ENCODE results near the gene PNRC2. TPM values are rescaled to one million over a fixed set of nuclear protein-coding genes. Genes with fewer than 3 reads are reported as not detected.
"Not testable (repeated sequence)": the region's sequence is repeated elsewhere in the genome, so short reads cannot be mapped to it uniquely, and the experiment has no call there.

Gene PNRC2
- polyA plus RNA-seq, 1 donor = 165 TPM

- Histone ChIP-seq H3K9me3 (ENCODE audit: control insufficient read depth, low read depth, low read length) (no peaks in the 10 kb centered on the region), H3K4me3 (ENCODE audit: low read length) (no peak overlapping the region)
- 83% methylated on average over 1 of the region's 5 CpGs for WGBS (ENCODE audit: insufficient coverage, low lambda C conversion rate)
These were observed 25.0 kb downstream of the PNRC2 start for GRCh38 chr1:23984417-23985186.

GRCh38 chr1:23987038-23987437 lies 27.4 kb downstream of the PNRC2 start:
- no CpG with 5 or more reads among the region's 23 CpGs for WGBS (ENCODE audit: insufficient coverage, low lambda C conversion rate)
- not testable (repeated sequence) for H3K27me3 ChIP-seq (ENCODE audit: control insufficient read depth, insufficient read depth, low read length); H3K4me1 ChIP-seq (ENCODE audit: control insufficient read depth, insufficient read depth, low read length); H3K36me3 ChIP-seq (ENCODE audit: control insufficient read depth, insufficient read depth, low read length); DNase-seq; H3K4me3 ChIP-seq (ENCODE audit: low read length); H3K9me3 ChIP-seq (ENCODE audit: control insufficient read depth, low read depth, low read length); H3K27ac ChIP-seq (ENCODE audit: low read length)

More at GRCh38 chr1:23984417-23985186, 25.0 kb downstream of the PNRC2 start:
- Histone ChIP-seq H3K36me3 (ENCODE audit: control insufficient read depth, insufficient read depth, low read length) (no peaks in the 10 kb centered on the region), H3K27ac (ENCODE audit: low read length) (no peak overlapping the region), H3K27me3 (ENCODE audit: control insufficient read depth, insufficient read depth, low read length) (no peaks in the 10 kb centered on the region), H3K4me1 (ENCODE audit: control insufficient read depth, insufficient read depth, low read length) (peaks cover 5% of the 10 kb centered on the region)
- peak in 1 of 2 donors; percentile 29 for DNase-seq

- Histone ChIP-seq H3K4me3 (ENCODE audit: low read length) (no peak overlapping the region), H3K27ac (ENCODE audit: low read length) (no peak overlapping the region), H3K27me3 (ENCODE audit: control insufficient read depth, insufficient read depth, low read length) (no peaks in the 10 kb centered on the region), H3K36me3 (ENCODE audit: control insufficient read depth, insufficient read depth, low read length) (no peaks in the 10 kb centered on the region), H3K9me3 (ENCODE audit: control insufficient read depth, low read depth, low read length) (no peaks in the 10 kb centered on the region), H3K4me1 (ENCODE audit: control insufficient read depth, insufficient read depth, low read length) (no peaks in the 10 kb centered on the region)
- no CpG with 5 or more reads among the region's 3 CpGs for WGBS (ENCODE audit: insufficient coverage, low lambda C conversion rate)
- no peak for DNase-seq
These were observed 29.6 kb downstream of the PNRC2 start for GRCh38 chr1:23989263-23989662.

GRCh38 chr1:23992011-23992410 lies 32.4 kb downstream of the PNRC2 start:
- not testable (repeated sequence) for H3K36me3 ChIP-seq (ENCODE audit: control insufficient read depth, insufficient read depth, low read length); H3K4me3 ChIP-seq (ENCODE audit: low read length); H3K27ac ChIP-seq (ENCODE audit: low read length); H3K9me3 ChIP-seq (ENCODE audit: control insufficient read depth, low read depth, low read length); DNase-seq; H3K4me1 ChIP-seq (ENCODE audit: control insufficient read depth, insufficient read depth, low read length); H3K27me3 ChIP-seq (ENCODE audit: control insufficient read depth, insufficient read depth, low read length)
- 60% methylated on average over 1 of the region's 13 CpGs for WGBS (ENCODE audit: insufficient coverage, low lambda C conversion rate)

GRCh38 chr1:23995431-23995837 lies 35.8 kb downstream of the PNRC2 start:
- no peak overlapping the region for H3K4me3 ChIP-seq (ENCODE audit: low read length)
- DNase-seq = no peak
- no CpG with 5 or more reads among the region's 13 CpGs for WGBS (ENCODE audit: insufficient coverage, low lambda C conversion rate)
- no peaks in the 10 kb centered on the region for H3K36me3 ChIP-seq (ENCODE audit: control insufficient read depth, insufficient read depth, low read length)
- no peaks in the 10 kb centered on the region for H3K4me1 ChIP-seq (ENCODE audit: control insufficient read depth, insufficient read depth, low read length)
- H3K27me3 ChIP-seq (ENCODE audit: control insufficient read depth, insufficient read depth, low read length) = no peaks in the 10 kb centered on the region
- H3K27ac ChIP-seq (ENCODE audit: low read length) = no peak overlapping the region
- H3K9me3 ChIP-seq (ENCODE audit: control insufficient read depth, low read depth, low read length) = no peaks in the 10 kb centered on the region

- no peak for DNase-seq
- Histone ChIP-seq H3K36me3 (ENCODE audit: control insufficient read depth, insufficient read depth, low read length) (no peaks in the 10 kb centered on the region), H3K4me1 (ENCODE audit: control insufficient read depth, insufficient read depth, low read length) (peaks cover 5% of the 10 kb centered on the region), H3K4me3 (ENCODE audit: low read length) (no peak overlapping the region), H3K27ac (ENCODE audit: low read length) (no peak overlapping the region), H3K27me3 (ENCODE audit: control insufficient read depth, insufficient read depth, low read length) (no peaks in the 10 kb centered on the region), H3K9me3 (ENCODE audit: control insufficient read depth, low read depth, low read length) (no peaks in the 10 kb centered on the region)
- no CpG with 5 or more reads among the region's 10 CpGs for WGBS (ENCODE audit: insufficient coverage, low lambda C conversion rate)
These were observed 37.1 kb downstream of the PNRC2 start for GRCh38 chr1:23996700-23997229.

- no peaks in the 10 kb centered on the region for H3K27me3 ChIP-seq (ENCODE audit: control insufficient read depth, insufficient read depth, low read length)
- WGBS (ENCODE audit: insufficient coverage, low lambda C conversion rate) = 80% methylated on average over 1 of the region's 1 CpG
- DNase-seq = no peak
- peaks cover 15% of the 10 kb centered on the region for H3K4me1 ChIP-seq (ENCODE audit: control insufficient read depth, insufficient read depth, low read length)
- H3K36me3 ChIP-seq (ENCODE audit: control insufficient read depth, insufficient read depth, low read length) = no peaks in the 10 kb centered on the region
- H3K27ac ChIP-seq (ENCODE audit: low read length) = no peak overlapping the region
- H3K9me3 ChIP-seq (ENCODE audit: control insufficient read depth, low read depth, low read length) = no peaks in the 10 kb centered on the region
- H3K4me3 ChIP-seq (ENCODE audit: low read length) = no peak overlapping the region
These were observed 38.2 kb downstream of the PNRC2 start for GRCh38 chr1:23997812-23998211.

GRCh38 chr1:23999156-23999671 lies 39.6 kb downstream of the PNRC2 start:
- Histone ChIP-seq H3K27ac (ENCODE audit: low read length) (peak overlapping the region; percentile 58), H3K4me3 (ENCODE audit: low read length) (no peak overlapping the region), H3K36me3 (ENCODE audit: control insufficient read depth, insufficient read depth, low read length) (no peaks in the 10 kb centered on the region), H3K4me1 (ENCODE audit: control insufficient read depth, insufficient read depth, low read length) (peaks cover 24% of the 10 kb centered on the region), H3K27me3 (ENCODE audit: control insufficient read depth, insufficient read depth, low read length) (no peaks in the 10 kb centered on the region), H3K9me3 (ENCODE audit: control insufficient read depth, low read depth, low read length) (no peaks in the 10 kb centered on the region)
- WGBS (ENCODE audit: insufficient coverage, low lambda C conversion rate) = 100% methylated on average over 1 of the region's 3 CpGs
- DNase-seq = peak in 1 of 2 donors; percentile 55

GRCh38 chr1:24002695-24003094 lies 43.1 kb downstream of the PNRC2 start:
- no peak for DNase-seq
- Histone ChIP-seq H3K36me3 (ENCODE audit: control insufficient read depth, insufficient read depth, low read length) (no peaks in the 10 kb centered on the region), H3K27ac (ENCODE audit: low read length) (peak overlapping the region; percentile 65), H3K9me3 (ENCODE audit: control insufficient read depth, low read depth, low read length) (no peaks in the 10 kb centered on the region), H3K4me1 (ENCODE audit: control insufficient read depth, insufficient read depth, low read length) (peaks cover 24% of the 10 kb centered on the region), H3K27me3 (ENCODE audit: control insufficient read depth, insufficient read depth, low read length) (no peaks in the 10 kb centered on the region), H3K4me3 (ENCODE audit: low read length) (no peak overlapping the region)
- WGBS (ENCODE audit: insufficient coverage, low lambda C conversion rate) = 100% methylated on average over 1 of the region's 2 CpGs

GRCh38 chr1:24003331-24003972 lies 43.8 kb downstream of the PNRC2 start:
- peak overlapping the region; percentile 18 for H3K27ac ChIP-seq (ENCODE audit: low read length)
- no CpG with 5 or more reads among the region's 4 CpGs for WGBS (ENCODE audit: insufficient coverage, low lambda C conversion rate)
- no peaks in the 10 kb centered on the region for H3K36me3 ChIP-seq (ENCODE audit: control insufficient read depth, insufficient read depth, low read length)
- H3K27me3 ChIP-seq (ENCODE audit: control insufficient read depth, insufficient read depth, low read length) = no peaks in the 10 kb centered on the region
- H3K9me3 ChIP-seq (ENCODE audit: control insufficient read depth, low read depth, low read length) = no peaks in the 10 kb centered on the region
- no peak overlapping the region for H3K4me3 ChIP-seq (ENCODE audit: low read length)
- H3K4me1 ChIP-seq (ENCODE audit: control insufficient read depth, insufficient read depth, low read length) = peaks cover 24% of the 10 kb centered on the region
- no peak for DNase-seq

Data from large intestine (tissue), 3 donors.